BLaER1 (cell line): Measurements from ENCODE around the gene CREG2.

Experiments used
- H3K27ac ChIP-seq: shearing (Covaris generic); formaldehyde crosslinking; 2 replicates; pipeline ENCODE4 v1.8.1; 2022
- H3K27me3 ChIP-seq: shearing (Covaris generic); formaldehyde crosslinking; 2 replicates; pipeline ENCODE4 v1.8.1; 2022
- H3K36me3 ChIP-seq: shearing (Covaris generic); formaldehyde crosslinking; 2 replicates; pipeline ENCODE4 v1.8.1; 2022
- H3K4me1 ChIP-seq: shearing (Covaris generic); formaldehyde crosslinking; 2 replicates; pipeline ENCODE4 v1.8.1; 2022
- H3K4me2 ChIP-seq: shearing (Covaris generic); formaldehyde crosslinking; 2 replicates; pipeline ENCODE4 v1.8.1; 2022
- H3K4me3 ChIP-seq: shearing (Covaris generic); formaldehyde crosslinking; 2 replicates; pipeline ENCODE4 v1.8.1; 2022
- H3K9ac ChIP-seq: shearing (Covaris generic); formaldehyde crosslinking; 2 replicates; pipeline ENCODE4 v1.8.1; 2022
- H3K9me3 ChIP-seq: shearing (Covaris generic); formaldehyde crosslinking; 2 replicates; pipeline ENCODE4 v1.8.1; 2022
- H4K20me1 ChIP-seq: shearing (Covaris generic); formaldehyde crosslinking; 2 replicates; pipeline ENCODE4 v1.8.1; 2022
- Cebpa-rat ChIP-seq: shearing (Covaris generic); IDR thresholded peaks from 2 replicates; pipeline ENCODE4 v1.8.1; 2022

The CREG2 gene

GRCh38 chr2:101303688-101304087 lies 83.6 kb downstream of the CREG2 start:
- H3K9ac ChIP-seq, result no peak overlapping the region
- TF ChIP-seq Cebpa-rat, result no peak
- H3K36me3 ChIP-seq, result peaks cover 61% of the 10 kb centered on the region
- peaks cover 92% of the 10 kb centered on the region for H4K20me1 ChIP-seq
- no peak overlapping the region for H3K4me3 ChIP-seq
- no peak overlapping the region for H3K27ac ChIP-seq
- peak overlapping the region; percentile 98; the same call in 1 of the 2 replicates for H3K4me2 ChIP-seq
- no peaks in the 10 kb centered on the region for H3K9me3 ChIP-seq
- H3K27me3 ChIP-seq, result no peaks in the 10 kb centered on the region
- H3K4me1 ChIP-seq, result peaks cover 47% of the 10 kb centered on the region

DNA sequence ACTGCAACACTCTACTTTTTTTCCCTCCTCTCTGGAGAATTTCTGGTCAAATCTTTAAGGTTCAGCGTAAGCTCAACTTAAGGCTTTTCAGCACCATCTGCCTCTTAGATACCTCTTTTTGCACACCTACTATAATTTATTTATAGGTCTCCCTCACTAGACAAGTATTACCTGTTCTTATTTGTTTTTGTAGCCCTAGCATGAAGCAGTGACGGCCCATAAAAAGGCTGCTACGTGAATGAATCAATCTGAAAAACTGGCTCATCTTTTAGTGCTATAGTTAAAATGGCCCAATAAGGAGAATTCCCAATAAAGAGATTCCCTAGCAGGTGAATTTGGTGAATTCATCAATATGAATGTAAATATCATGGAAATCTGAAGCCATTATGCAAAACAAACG lies 85.3 kb downstream of the CREG2 start:
- Histone ChIP-seq H3K4me2 (no peak overlapping the region), H3K4me3 (no peak overlapping the region), H3K4me1 (peaks cover 53% of the 10 kb centered on the region), H3K27ac (no peak overlapping the region), H4K20me1 (peaks cover 100% of the 10 kb centered on the region), H3K9ac (no peak overlapping the region), H3K27me3 (no peaks in the 10 kb centered on the region), H3K36me3 (peaks cover 70% of the 10 kb centered on the region), H3K9me3 (no peaks in the 10 kb centered on the region)
- no peak for TF ChIP-seq Cebpa-rat

GRCh38 chr2:101300836-101301235 lies 86.5 kb downstream of the CREG2 start:
- no peak overlapping the region for H3K4me3 ChIP-seq
- no peak for TF ChIP-seq Cebpa-rat
- peaks cover 44% of the 10 kb centered on the region for H3K4me1 ChIP-seq

DNA sequence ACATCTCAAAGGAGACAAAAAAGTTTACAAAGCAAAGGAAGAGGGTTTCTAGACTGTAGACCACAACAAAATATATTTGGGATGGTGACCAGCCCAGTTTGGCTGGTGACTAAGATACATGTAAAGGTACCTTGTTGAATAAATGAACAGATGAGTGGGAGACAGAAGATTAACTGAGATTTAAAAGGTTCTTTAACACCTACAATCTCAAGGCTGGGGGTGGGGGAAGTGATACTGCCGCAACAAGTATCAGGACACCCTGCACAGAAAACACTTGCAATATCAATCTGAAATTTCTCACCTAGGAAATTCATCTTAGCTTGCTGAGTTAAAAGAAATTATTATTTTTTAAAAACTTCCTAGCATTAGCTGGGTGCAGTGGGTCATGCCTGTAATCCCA lies 87.1 kb downstream of the CREG2 start:
- Histone ChIP-seq H3K27me3 (no peaks in the 10 kb centered on the region), H3K27ac (no peak overlapping the region), H3K36me3 (peaks cover 64% of the 10 kb centered on the region), H3K4me3 (no peak overlapping the region), H4K20me1 (peaks cover 100% of the 10 kb centered on the region), H3K9me3 (no peaks in the 10 kb centered on the region), H3K4me2 (no peak overlapping the region), H3K9ac (no peak overlapping the region), H3K4me1 (peaks cover 37% of the 10 kb centered on the region)
- no peak for TF ChIP-seq Cebpa-rat

More at GRCh38 chr2:101300836-101301235, 86.5 kb downstream of the CREG2 start:
- peaks cover 63% of the 10 kb centered on the region for H3K36me3 ChIP-seq
- H3K9me3 ChIP-seq, result no peaks in the 10 kb centered on the region
- H4K20me1 ChIP-seq, result peaks cover 100% of the 10 kb centered on the region
- no peak overlapping the region for H3K4me2 ChIP-seq
- H3K27ac ChIP-seq, result no peak overlapping the region
- H3K9ac ChIP-seq, result no peak overlapping the region
- no peaks in the 10 kb centered on the region for H3K27me3 ChIP-seq

- no peak overlapping the region for H3K4me3 ChIP-seq
- no peak for TF ChIP-seq Cebpa-rat
- peaks cover 66% of the 10 kb centered on the region for H3K36me3 ChIP-seq
- no peak overlapping the region for H3K9ac ChIP-seq
- H3K4me1 ChIP-seq, result peaks cover 31% of the 10 kb centered on the region
- no peaks in the 10 kb centered on the region for H3K9me3 ChIP-seq
- no peak overlapping the region for H3K27ac ChIP-seq
- no peak overlapping the region for H3K4me2 ChIP-seq
- H4K20me1 ChIP-seq, result peaks cover 100% of the 10 kb centered on the region
- H3K27me3 ChIP-seq, result no peaks in the 10 kb centered on the region
Observed at GRCh38 chr2:101299604-101300003, 87.7 kb downstream of the CREG2 start.

GRCh38 chr2:101297383-101297782 lies 89.9 kb downstream of the CREG2 start:
- H3K4me1 ChIP-seq, result peaks cover 23% of the 10 kb centered on the region
- no peak overlapping the region for H3K9ac ChIP-seq
- H4K20me1 ChIP-seq, result peaks cover 98% of the 10 kb centered on the region
- H3K4me2 ChIP-seq, result peak overlapping the region; percentile 11; the same call in 1 of the 2 replicates
- H3K36me3 ChIP-seq, result peaks cover 69% of the 10 kb centered on the region
- no peak for TF ChIP-seq Cebpa-rat
- H3K27ac ChIP-seq, result no peak overlapping the region
- H3K4me3 ChIP-seq, result no peak overlapping the region
- H3K27me3 ChIP-seq, result no peaks in the 10 kb centered on the region
- H3K9me3 ChIP-seq, result no peaks in the 10 kb centered on the region

DNA sequence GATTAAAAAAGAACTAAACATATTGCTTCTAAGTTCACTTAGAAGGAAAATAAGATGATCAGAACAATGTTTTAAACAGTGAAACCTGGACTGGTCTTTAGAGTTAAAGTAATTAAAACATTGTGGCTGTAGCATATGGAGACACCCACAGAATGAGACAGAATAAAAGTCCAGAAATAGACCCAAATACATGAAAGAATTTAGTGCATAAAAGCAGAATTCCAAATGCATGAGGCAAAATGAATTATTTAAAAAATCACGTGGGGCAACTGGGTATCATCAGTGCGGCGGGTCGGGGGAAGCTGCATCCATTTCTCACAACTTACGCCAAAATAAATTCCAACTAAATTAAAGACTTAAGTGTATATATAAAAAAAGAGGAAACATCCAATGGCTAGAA lies 90.9 kb downstream of the CREG2 start:
- H3K27me3 ChIP-seq, result no peaks in the 10 kb centered on the region
- no peak overlapping the region for H3K4me2 ChIP-seq
- no peak overlapping the region for H3K9ac ChIP-seq

DNA sequence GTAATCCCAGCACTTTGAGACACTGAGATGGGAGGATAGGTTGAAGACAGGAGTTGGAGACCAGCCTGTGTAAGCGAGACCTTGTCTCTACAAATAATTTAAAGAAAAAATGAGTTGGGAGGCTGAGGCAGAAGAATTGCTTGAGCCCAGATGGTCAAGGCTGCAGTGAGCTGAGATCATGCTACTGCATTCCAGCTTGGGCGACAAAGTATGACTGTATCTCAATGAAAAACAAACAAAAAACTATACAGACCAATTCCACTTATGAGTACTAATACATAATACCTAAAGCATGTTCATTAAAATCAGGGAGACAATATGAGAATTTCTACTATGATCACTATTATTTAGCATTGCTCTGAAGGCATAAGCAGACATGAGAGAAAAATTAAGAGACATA lies 91.4 kb downstream of the CREG2 start:
- no peak overlapping the region for H3K4me2 ChIP-seq

More for the DNA sequence above, 90.9 kb downstream of the CREG2 start:
- Histone ChIP-seq H3K4me3 (no peak overlapping the region), H3K4me1 (peaks cover 23% of the 10 kb centered on the region), H3K27ac (no peak overlapping the region), H3K9me3 (no peaks in the 10 kb centered on the region), H4K20me1 (peaks cover 91% of the 10 kb centered on the region), H3K36me3 (peaks cover 77% of the 10 kb centered on the region)
- TF ChIP-seq Cebpa-rat, result no peak

More for the DNA sequence above, 91.4 kb downstream of the CREG2 start:
- Histone ChIP-seq H3K9ac (no peak overlapping the region), H3K36me3 (peaks cover 77% of the 10 kb centered on the region), H3K27me3 (no peaks in the 10 kb centered on the region), H3K4me1 (peaks cover 20% of the 10 kb centered on the region), H4K20me1 (peaks cover 86% of the 10 kb centered on the region), H3K27ac (no peak overlapping the region), H3K9me3 (no peaks in the 10 kb centered on the region), H3K4me3 (no peak overlapping the region)
- no peak for TF ChIP-seq Cebpa-rat
